KMS-11 (cell line): ENCODE results near the gene PHLDB3.
A peak's percentile ranks its signal among the peaks of the same experiment; 100 is the strongest.
"Not testable (repeated sequence)": the region's sequence is repeated elsewhere in the genome, so short reads cannot be mapped to it uniquely, and the experiment has no call there.

ENCODE experiments used
- H2AFZ ChIP-seq: fragments of 200-600 bp; sonication (generic); 2 replicates; pipeline ENCODE4 v1.6.1; 2016; ENCODE audit warnings: antibody characterized with exemption, mixed run types, low read depth
- H3K27ac ChIP-seq: fragments of 200-600 bp; sonication (generic); 2 replicates; pipeline ENCODE4 v1.6.1; 2016; ENCODE audit warnings: mild to moderate bottlenecking, mixed run types
- H3K27me3 ChIP-seq: fragments of 200-600 bp; sonication (generic); 2 replicates; pipeline ENCODE4 v1.6.1; 2017; ENCODE audit warnings: mild to moderate bottlenecking, low read depth, mixed run types, moderate library complexity; ENCODE audit not compliant: insufficient read depth
- H3K36me3 ChIP-seq: fragments of 200-600 bp; sonication (generic); 2 replicates; pipeline ENCODE4 v1.6.1; 2017; ENCODE audit warnings: mild to moderate bottlenecking, mixed run types; ENCODE audit not compliant: insufficient read depth
- H3K4me1 ChIP-seq: fragments of 200-600 bp; sonication (generic); 2 replicates; pipeline ENCODE4 v1.6.1; 2016; ENCODE audit warnings: mild to moderate bottlenecking, low read depth, mixed run types; ENCODE audit not compliant: poor library complexity, severe bottlenecking
- H3K4me2 ChIP-seq: fragments of 200-600 bp; sonication (generic); 2 replicates; pipeline ENCODE4 v1.7.0; 2016; ENCODE audit warnings: mild to moderate bottlenecking, mixed run types
- H3K4me3 ChIP-seq: fragments of 200-600 bp; sonication (generic); IDR thresholded peaks from 2 replicates; pipeline ENCODE4 v1.6.1; 2017; ENCODE audit warnings: low read depth, low read length, mixed read lengths; ENCODE audit not compliant: insufficient read depth
- H3K79me2 ChIP-seq: fragments of 200-600 bp; sonication (generic); 2 replicates; pipeline ENCODE4 v1.6.1; 2016; ENCODE audit warnings: low read depth, mixed run types; ENCODE audit not compliant: insufficient read depth
- H3K9ac ChIP-seq: fragments of 200-600 bp; sonication (generic); 2 replicates; pipeline ENCODE4 v1.6.1; 2016; ENCODE audit warnings: mild to moderate bottlenecking, mixed run types
- H4K20me1 ChIP-seq: fragments of 200-600 bp; sonication (generic); 2 replicates; pipeline ENCODE4 v1.6.1; 2016; ENCODE audit warnings: mild to moderate bottlenecking, mixed run types; ENCODE audit not compliant: insufficient read depth
- TF ChIP-seq, protein P1 (sequence below): fragments of 200-600 bp; sonication (generic); conservative IDR thresholded peaks from 2 replicates; pipeline ENCODE4 v1.6.1; 2017; ENCODE audit warnings: low read depth, mild to moderate bottlenecking, antibody characterized with exemption, low read length, moderate library complexity, mixed read lengths

The PHLDB3 gene

DNA sequence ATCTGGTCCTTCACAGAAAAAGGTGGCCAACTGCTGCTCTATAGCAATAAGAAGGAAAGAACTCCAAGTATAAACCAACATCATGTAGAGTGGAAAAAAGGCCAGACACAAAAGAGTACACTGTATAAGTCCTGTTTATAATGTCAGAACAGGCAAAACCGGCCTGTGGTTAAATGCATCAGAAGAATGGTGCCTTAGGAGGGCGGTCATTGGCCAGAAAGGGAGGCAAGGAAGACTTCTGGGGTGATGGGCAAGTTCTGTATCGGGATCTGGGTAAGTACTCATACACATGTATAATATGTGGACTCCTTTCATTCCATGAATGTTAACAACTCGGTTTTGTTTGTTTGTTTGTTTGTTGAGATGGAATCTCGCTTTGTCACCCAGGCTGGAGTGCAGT lies 18.4 kb upstream of the PHLDB3 start:
- no peak overlapping the region for H3K4me2 ChIP-seq
- H3K4me3 ChIP-seq = no peak overlapping the region
- no peaks in the 10 kb centered on the region for H3K79me2 ChIP-seq
- no peaks in the 10 kb centered on the region for H3K36me3 ChIP-seq
- no peak overlapping the region for H3K9ac ChIP-seq
- TF ChIP-seq, protein P1, sequence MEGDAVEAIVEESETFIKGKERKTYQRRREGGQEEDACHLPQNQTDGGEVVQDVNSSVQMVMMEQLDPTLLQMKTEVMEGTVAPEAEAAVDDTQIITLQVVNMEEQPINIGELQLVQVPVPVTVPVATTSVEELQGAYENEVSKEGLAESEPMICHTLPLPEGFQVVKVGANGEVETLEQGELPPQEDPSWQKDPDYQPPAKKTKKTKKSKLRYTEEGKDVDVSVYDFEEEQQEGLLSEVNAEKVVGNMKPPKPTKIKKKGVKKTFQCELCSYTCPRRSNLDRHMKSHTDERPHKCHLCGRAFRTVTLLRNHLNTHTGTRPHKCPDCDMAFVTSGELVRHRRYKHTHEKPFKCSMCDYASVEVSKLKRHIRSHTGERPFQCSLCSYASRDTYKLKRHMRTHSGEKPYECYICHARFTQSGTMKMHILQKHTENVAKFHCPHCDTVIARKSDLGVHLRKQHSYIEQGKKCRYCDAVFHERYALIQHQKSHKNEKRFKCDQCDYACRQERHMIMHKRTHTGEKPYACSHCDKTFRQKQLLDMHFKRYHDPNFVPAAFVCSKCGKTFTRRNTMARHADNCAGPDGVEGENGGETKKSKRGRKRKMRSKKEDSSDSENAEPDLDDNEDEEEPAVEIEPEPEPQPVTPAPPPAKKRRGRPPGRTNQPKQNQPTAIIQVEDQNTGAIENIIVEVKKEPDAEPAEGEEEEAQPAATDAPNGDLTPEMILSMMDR = no peak
- no peak overlapping the region for H2AFZ ChIP-seq
- no peaks in the 10 kb centered on the region for H3K27me3 ChIP-seq
- H3K27ac ChIP-seq = no peak overlapping the region
- H4K20me1 ChIP-seq = no peaks in the 10 kb centered on the region
- peaks cover 7% of the 10 kb centered on the region for H3K4me1 ChIP-seq

DNA sequence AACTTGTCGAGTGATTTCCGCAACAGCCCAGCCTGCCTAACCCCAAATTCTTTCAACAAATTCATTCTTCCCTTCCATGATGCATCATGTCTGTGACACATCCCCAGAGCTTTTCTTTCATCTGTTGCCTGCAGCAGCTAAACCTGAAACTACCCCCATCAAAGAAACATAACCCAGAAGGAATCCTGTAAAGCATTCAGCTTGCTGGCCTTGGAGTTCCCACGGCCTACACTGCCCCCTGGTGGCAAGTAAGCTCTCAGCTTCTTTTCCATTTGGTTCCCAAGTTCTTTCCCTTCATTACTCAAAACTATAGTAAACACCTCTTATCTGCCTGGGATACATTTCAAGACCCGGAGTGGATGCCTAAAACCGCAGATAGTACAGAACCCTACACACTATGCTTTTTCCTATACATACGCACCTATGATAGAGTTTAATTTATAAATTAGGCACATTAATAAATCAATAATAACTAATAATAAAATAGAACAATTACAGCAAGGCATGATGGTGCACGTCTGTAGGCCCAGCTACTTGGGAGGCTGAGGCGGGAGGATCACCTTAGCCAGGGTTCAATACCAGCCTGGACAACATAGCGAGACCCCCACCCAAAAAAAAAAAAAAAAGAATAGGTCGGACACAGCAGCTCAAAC lies 15.0 kb upstream of the PHLDB3 start:
- Histone ChIP-seq H3K4me3 (no peak overlapping the region), H3K79me2 (no peaks in the 10 kb centered on the region), H3K9ac (no peak overlapping the region), H3K4me2 (no peak overlapping the region), H3K27ac (no peak overlapping the region), H3K36me3 (no peaks in the 10 kb centered on the region), H4K20me1 (no peaks in the 10 kb centered on the region), H3K27me3 (no peaks in the 10 kb centered on the region), H3K4me1 (peaks cover 4% of the 10 kb centered on the region), H2AFZ (no peak overlapping the region)
- TF ChIP-seq, protein P1 = peak; percentile 94

DNA sequence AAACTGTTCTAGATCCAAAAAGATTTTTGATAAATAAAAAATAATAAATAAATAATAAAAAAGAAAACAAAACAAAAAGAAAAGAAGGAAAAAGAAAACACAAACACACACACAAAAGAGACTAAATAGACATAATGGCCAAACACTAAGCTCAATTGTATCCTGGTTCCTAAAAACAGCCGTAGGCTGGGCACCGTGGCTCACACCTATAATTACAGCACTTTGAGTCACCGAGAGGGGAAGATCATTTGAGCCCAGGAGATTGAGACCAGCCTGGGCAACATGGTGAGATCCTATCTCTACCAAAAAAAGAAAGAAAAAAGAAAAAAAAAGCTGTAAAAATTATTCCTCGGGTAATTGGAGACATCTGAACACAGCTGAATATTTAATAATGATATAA lies 13.5 kb upstream of the PHLDB3 start:
- no peak overlapping the region for H3K4me2 ChIP-seq
- H3K27ac ChIP-seq = no peak overlapping the region
- H3K79me2 ChIP-seq = no peaks in the 10 kb centered on the region
- no peak overlapping the region for H2AFZ ChIP-seq
- H3K4me1 ChIP-seq = peaks cover 4% of the 10 kb centered on the region
- H3K4me3 ChIP-seq = no peak overlapping the region
- no peaks in the 10 kb centered on the region for H4K20me1 ChIP-seq
- no peak overlapping the region for H3K9ac ChIP-seq
- H3K27me3 ChIP-seq = no peaks in the 10 kb centered on the region
- TF ChIP-seq, protein P1 = no peak
- H3K36me3 ChIP-seq = no peaks in the 10 kb centered on the region

DNA sequence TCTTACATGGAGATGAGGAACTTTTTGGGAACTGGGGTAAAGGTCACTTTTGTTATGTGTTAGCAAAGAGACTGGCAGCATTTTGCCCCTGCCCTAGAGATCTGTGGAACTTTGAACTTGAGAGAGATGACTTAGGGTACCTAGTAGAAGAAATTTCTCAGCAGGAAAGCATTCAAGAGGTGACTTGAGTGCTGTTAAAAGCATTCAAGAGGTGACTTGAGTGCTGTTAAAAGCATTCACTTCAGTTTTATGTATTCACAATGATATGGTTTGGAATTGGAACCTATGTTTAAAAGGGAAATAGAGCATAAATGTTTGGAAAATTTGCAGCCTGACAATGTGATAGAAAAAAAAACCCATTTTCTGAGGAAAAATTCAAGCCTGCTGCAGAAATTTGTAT lies 7.9 kb upstream of the PHLDB3 start:
- H3K36me3 ChIP-seq, H3K27ac ChIP-seq, H2AFZ ChIP-seq: not testable (repeated sequence)

DNA sequence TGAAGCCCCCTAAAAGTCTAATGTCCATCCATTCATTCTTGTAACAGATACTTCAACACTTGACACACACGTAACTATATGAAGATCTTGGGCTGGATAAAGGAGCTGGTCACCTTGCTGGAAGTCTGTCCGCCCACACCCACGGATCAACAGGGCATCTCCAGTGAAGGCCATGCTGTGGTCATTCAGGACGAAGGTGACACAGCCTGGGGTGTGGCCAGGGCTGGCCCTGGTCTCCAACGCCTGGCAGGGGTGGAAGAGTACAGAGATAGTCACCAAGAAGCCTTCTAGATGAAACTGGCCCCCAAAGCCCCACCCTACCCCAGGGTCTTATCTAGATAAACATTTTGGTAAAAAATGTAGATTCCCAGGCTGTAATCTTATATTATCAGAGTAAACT lies 6.8 kb upstream of the PHLDB3 start:
- Histone ChIP-seq H2AFZ (no peak overlapping the region), H3K27me3 (no peaks in the 10 kb centered on the region), H4K20me1 (no peaks in the 10 kb centered on the region), H3K4me2 (no peak overlapping the region), H3K9ac (no peak overlapping the region), H3K4me1 (no peaks in the 10 kb centered on the region), H3K27ac (no peak overlapping the region), H3K36me3 (no peaks in the 10 kb centered on the region), H3K79me2 (no peaks in the 10 kb centered on the region), H3K4me3 (no peak overlapping the region)
- TF ChIP-seq, protein P1 = no peak

More for the DNA sequence above, 7.9 kb upstream of the PHLDB3 start:
- not testable (repeated sequence) for H4K20me1 ChIP-seq, H3K27me3 ChIP-seq, H3K4me3 ChIP-seq, H3K4me2 ChIP-seq, H3K79me2 ChIP-seq, H3K9ac ChIP-seq, H3K4me1 ChIP-seq
